GM12874 (cell line): ENCODE results near the gene SAPCD2.

Experiments used
- CTCF ChIP-seq: IDR thresholded peaks from 2 replicates; pipeline ENCODE4 v1.5.1; 2011; ENCODE audit warnings: low read depth, mild to moderate bottlenecking, control low read depth, low read length, moderate library complexity; ENCODE audit not compliant: insufficient read depth

SAPCD2 gene

GRCh38 chr9:137068539-137069507 lies 1.5 kb downstream of the SAPCD2 start:
- no peak for TF ChIP-seq CTCF

- peak; percentile 84 for TF ChIP-seq CTCF
Observed at GRCh38 chr9:137067860-137068538, 2.4 kb downstream of the SAPCD2 start.

- no peak for TF ChIP-seq CTCF
Observed at GRCh38 chr9:137066096-137066861, 4.1 kb downstream of the SAPCD2 start.

DNA sequence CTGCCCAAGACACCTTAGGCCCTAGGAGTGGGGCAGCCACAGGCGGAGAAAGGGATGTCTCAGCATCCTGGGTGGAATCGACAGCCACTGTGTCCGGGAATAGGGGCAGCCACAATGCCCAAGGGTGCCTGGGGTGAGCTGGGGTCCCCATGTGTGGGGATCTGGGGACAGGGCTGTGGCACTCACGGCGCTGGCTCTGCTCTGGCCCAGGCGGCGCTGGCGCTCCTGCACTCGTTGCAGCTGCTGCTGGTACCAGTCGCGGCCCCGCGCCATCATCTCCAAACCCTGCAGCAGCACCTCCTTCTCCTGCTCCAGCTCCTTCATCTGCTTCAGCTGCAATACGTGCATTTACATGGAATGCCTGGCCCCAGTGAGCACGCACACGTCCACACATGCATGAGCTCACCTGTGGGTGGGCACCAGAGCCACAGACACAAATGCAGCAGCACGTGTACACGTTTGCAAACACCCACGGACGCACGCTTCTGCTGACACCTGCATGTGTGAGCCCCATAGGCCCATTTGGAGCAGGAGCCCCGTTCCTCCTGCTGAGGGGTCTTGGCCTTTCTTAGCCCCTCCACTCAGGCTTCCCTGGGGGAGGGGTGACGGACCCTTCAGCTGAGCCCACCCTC lies 4.9 kb downstream of the SAPCD2 start:
- TF ChIP-seq CTCF: no peak

- no peak for TF ChIP-seq CTCF
Observed at GRCh38 chr9:137064880-137065164, 5.5 kb downstream of the SAPCD2 start.

DNA sequence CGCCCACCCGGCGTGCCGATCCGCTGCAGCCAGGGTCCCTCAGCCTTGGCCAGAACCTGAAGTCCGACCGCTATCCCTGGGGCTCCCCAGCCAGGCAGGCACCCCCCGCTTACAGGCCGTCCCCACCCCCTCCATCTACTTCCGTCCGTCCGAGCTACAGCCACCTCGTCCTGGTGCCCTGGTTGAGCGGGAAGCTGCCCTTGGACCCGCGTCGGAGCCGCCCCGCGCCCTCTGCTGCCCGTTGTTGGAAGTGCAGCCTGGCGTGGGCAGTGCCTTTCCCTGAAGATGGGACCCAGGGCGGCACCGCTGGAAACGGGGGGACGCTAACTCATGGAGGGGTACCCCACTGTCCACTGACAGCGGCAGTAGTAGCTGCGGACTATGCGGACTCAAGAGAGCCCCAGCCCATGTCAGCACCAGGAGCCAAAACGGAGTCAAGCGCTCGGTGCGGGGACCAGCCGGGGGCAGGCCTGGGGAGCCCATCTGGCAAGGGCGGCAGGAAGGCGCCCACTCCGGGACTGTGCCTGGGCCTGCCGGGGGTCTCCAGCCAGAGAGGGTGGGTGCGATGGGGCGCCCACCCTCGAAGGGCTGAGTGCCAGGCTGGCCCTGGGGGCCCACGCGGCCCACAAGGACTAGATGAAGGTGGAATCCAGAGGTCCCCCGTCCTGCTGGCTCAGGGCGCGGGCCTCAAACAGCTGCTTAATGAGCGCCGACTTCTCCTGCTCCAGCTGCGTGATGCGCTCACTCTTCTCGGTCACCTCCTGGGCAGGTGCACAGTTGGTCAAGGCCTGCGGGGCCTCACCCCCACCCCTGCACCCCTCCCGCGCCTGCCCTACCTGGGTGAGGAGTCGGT lies 6.1 kb downstream of the SAPCD2 start:
- peak; percentile 98 for TF ChIP-seq CTCF
